ENCODE results near the gene KCNQ1.

KCNQ1 gene

GRCh38 chr11:2574043-2574552 lies 129.3 kb downstream of the KCNQ1 start:
- DNase-seq = no peak

- no peak for DNase-seq
Measured at GRCh38 chr11:2574553-2575535, 130.0 kb downstream of the KCNQ1 start.

GRCh38 chr11:2575591-2576051 lies 130.8 kb downstream of the KCNQ1 start:
- no peak for DNase-seq

GRCh38 chr11:2576111-2576510 lies 131.3 kb downstream of the KCNQ1 start:
- no peak for DNase-seq

GRCh38 chr11:2576549-2576948 lies 131.7 kb downstream of the KCNQ1 start:
- no peak for DNase-seq

- no peak for DNase-seq
Measured at GRCh38 chr11:2577031-2577990, 132.5 kb downstream of the KCNQ1 start.

- no peak for DNase-seq
Measured at GRCh38 chr11:2577991-2578928, 133.5 kb downstream of the KCNQ1 start.

GRCh38 chr11:2578929-2579270 lies 134.1 kb downstream of the KCNQ1 start:
- no peak for DNase-seq

GRCh38 chr11:2579315-2580060 lies 134.7 kb downstream of the KCNQ1 start:
- DNase-seq = no peak

- no peak for DNase-seq
Measured at GRCh38 chr11:2580061-2580421, 135.2 kb downstream of the KCNQ1 start.

GRCh38 chr11:2580571-2581001 lies 135.8 kb downstream of the KCNQ1 start:
- no peak for DNase-seq

GRCh38 chr11:2581151-2581930 lies 136.5 kb downstream of the KCNQ1 start:
- DNase-seq = no peak

- no peak for DNase-seq
Measured at GRCh38 chr11:2581931-2582350, 137.1 kb downstream of the KCNQ1 start.

- DNase-seq = no peak
Measured at GRCh38 chr11:2582351-2582945, 137.6 kb downstream of the KCNQ1 start.

- no peak for DNase-seq
Measured at GRCh38 chr11:2582946-2583604, 138.3 kb downstream of the KCNQ1 start.

- DNase-seq = no peak
Measured at GRCh38 chr11:2583605-2583958, 138.8 kb downstream of the KCNQ1 start.

- DNase-seq = no peak
Measured at GRCh38 chr11:2584434-2584811, 139.6 kb downstream of the KCNQ1 start.

- no peak for DNase-seq
Measured at GRCh38 chr11:2584812-2585565, 140.2 kb downstream of the KCNQ1 start.

- DNase-seq = no peak
Measured at GRCh38 chr11:2585566-2586086, 140.8 kb downstream of the KCNQ1 start.

All from activated naive CD4-positive, alpha-beta T cell (primary cell).